ENCODE results near the gene C10orf143. TPM values are rescaled to one million over a fixed set of nuclear protein-coding genes. Genes with fewer than 3 reads are reported as not detected.

C10orf143 gene
- total and polyA plus RNA-seq, 2 of the 4 experiments (the other 2 are of a cell fraction) = 0.36 to 0.60 TPM

- WGBS, 2 experiments (ENCODE audit: extremely low coverage in 2 of 2, insufficient read length in 1 of 2) = no CpG with 5 or more reads among the region's 27 CpGs
- H3K9me3 ChIP-seq (ENCODE audit: control insufficient read depth, insufficient read depth, low read length) = no peaks in the 10 kb centered on the region
- no peak overlapping the region for H3K4ac ChIP-seq (ENCODE audit: low read depth, low read length)
- H3K18ac ChIP-seq (ENCODE audit: low read depth, low read length) = no peak overlapping the region
- POLR2A ChIA-PET (ENCODE audit: unreplicated experiment) = interaction anchor here (0.5 kb wide), 1 partner anchor 561 kb away, joined by 10 read pairs; no protein-coding TSS in a partner anchor
- no peaks in the 10 kb centered on the region for H3K9me1 ChIP-seq (ENCODE audit: insufficient read depth, low read length)
- H3K79me1 ChIP-seq (ENCODE audit: low read depth in 1 of 2, low read length in 2 of 2) = no peaks in the 10 kb centered on the region
- dilution Hi-C loops (cut with HindIII; ENCODE audit: low sequenced_read_pairs, unreplicated experiment) = no loop called here
- no peak overlapping the region for H2AK5ac ChIP-seq (ENCODE audit: low read depth, low read length)
- no peak overlapping the region for H3K23ac ChIP-seq (ENCODE audit: low read depth, low read length)
- no peak overlapping the region for H4K5ac ChIP-seq (ENCODE audit: low read depth, low read length)
- ATAC-seq (ENCODE audit: low read depth) = no peak
- intact Hi-C loops (cut with micrococcal nuclease) = no loop called here
- H4K91ac ChIP-seq (ENCODE audit: insufficient read depth, low read depth, low read length) = no peak overlapping the region
- H2AK9ac ChIP-seq (replicated peaks; ENCODE audit: low read depth, low read length, poor library complexity) = no peak overlapping the region
- TF ChIP-seq RAD21 (IDR thresholded peaks at IDR 0.05; ENCODE audit: low read length) = no peak
- no peak for TF ChIP-seq CHD1 (IDR thresholded peaks at IDR 0.05; ENCODE audit: low read depth, low read length)
- no peak for TF ChIP-seq SMC3 (IDR thresholded peaks at IDR 0.05; ENCODE audit: low read depth, low read length)
- no peak for TF ChIP-seq MXI1 (IDR thresholded peaks at IDR 0.05; ENCODE audit: borderline replicate concordance, low read depth, low read length)
- no peak for TF ChIP-seq CEBPB (IDR thresholded peaks at IDR 0.05; ENCODE audit: low read depth, low read length)
- TF ChIP-seq RCOR1 (IDR thresholded peaks at IDR 0.05; ENCODE audit: insufficient replicate concordance, low read length) = no peak
- no peak for TF ChIP-seq MAFK (IDR thresholded peaks at IDR 0.05; ENCODE audit: low read depth, low read length)
- no peak for TF ChIP-seq ELK1 (IDR thresholded peaks at IDR 0.05; ENCODE audit: borderline replicate concordance, low read depth, low read length)
- TF ChIP-seq BHLHE40 (IDR thresholded peaks at IDR 0.05; ENCODE audit: low read depth, low read length) = no peak
- TF ChIP-seq USF2 (IDR thresholded peaks at IDR 0.05; ENCODE audit: low read depth, low read length) = no peak
- no peak overlapping the region for H3K4me3 ChIP-seq (ENCODE audit: insufficient read depth, low read depth, low read length)
- no peak overlapping the region for H2BK20ac ChIP-seq (ENCODE audit: low read depth, low read length)
- H2BK5ac ChIP-seq (ENCODE audit: low read depth, low read length, poor library complexity, severe bottlenecking) = no peak overlapping the region
- no peaks in the 10 kb centered on the region for H4K20me1 ChIP-seq (ENCODE audit: insufficient read depth, low read length)
- H2AFZ ChIP-seq (replicated peaks; ENCODE audit: low read length, poor library complexity) = peak overlapping the region; percentile 63
- BruUV-seq (replicated peaks) = no TSS peak
- CTCF ChIA-PET = no interaction called here
- H3K4me1 ChIP-seq (ENCODE audit: control insufficient read depth, insufficient read depth, low read length) = no peaks in the 10 kb centered on the region
- H3K27ac ChIP-seq (ENCODE audit: insufficient read depth, low read length) = no peak overlapping the region
- H3K4me2 ChIP-seq (ENCODE audit: low read depth, low read length) = no peak overlapping the region
- H2BK120ac ChIP-seq (ENCODE audit: low read depth, low read length) = no peak overlapping the region
- H2BK15ac ChIP-seq (ENCODE audit: low read depth, low read length) = no peak overlapping the region
- no peaks in the 10 kb centered on the region for H3K27me3 ChIP-seq (ENCODE audit: control insufficient read depth, insufficient read depth, low read length)
- H4K8ac ChIP-seq (ENCODE audit: low read depth in 2 of 2, low read length in 2 of 2) = no peak overlapping the region
- no peak overlapping the region for H3K14ac ChIP-seq (replicated peaks; ENCODE audit: low read depth, low read length)
- H3K56ac ChIP-seq (ENCODE audit: extremely low read depth, insufficient read depth, low read length) = no peak overlapping the region
- in situ Hi-C loops (cut with MboI; ENCODE audit: low sequenced_read_pairs) = no loop called here
- no peaks in the 10 kb centered on the region for H3K36me3 ChIP-seq (ENCODE audit: control insufficient read depth, insufficient read depth, low read length)
- no peak for DNase-seq
- no peak overlapping the region for H3K9ac ChIP-seq (ENCODE audit: low read depth, low read length)
These were observed 82.7 kb downstream of the C10orf143 start for GRCh38 chr10:130027716-130028464.
